GM19468 (cell line): ENCODE results near the gene MRPL51.

Experiments
- ATAC-seq: cut with Tn5 transposase; IDR thresholded peaks from one replicate; pipeline ENCODE4 v1.9.1; 2021; ENCODE audit warnings: mild to moderate bottlenecking, moderate library complexity, moderate number of reproducible peaks; ENCODE audit not compliant: unreplicated experiment; ENCODE audit errors: extremely low read depth

MRPL51 gene

GRCh38 chr12:6442836-6443235, 50.2 kb downstream of the MRPL51 start:
- ATAC-seq, result no peak
